ENCODE measurements around the gene RFNG. TPM values are rescaled to one million over a fixed set of nuclear protein-coding genes. Genes with fewer than 3 reads are reported as not detected.
A peak's percentile ranks its signal among the peaks of the same experiment; 100 is the strongest.

RFNG gene
- total and polyA plus RNA-seq, 5 donors from 2014 or later, result 3.2 to 35.1 (median 5.4) TPM

DNA sequence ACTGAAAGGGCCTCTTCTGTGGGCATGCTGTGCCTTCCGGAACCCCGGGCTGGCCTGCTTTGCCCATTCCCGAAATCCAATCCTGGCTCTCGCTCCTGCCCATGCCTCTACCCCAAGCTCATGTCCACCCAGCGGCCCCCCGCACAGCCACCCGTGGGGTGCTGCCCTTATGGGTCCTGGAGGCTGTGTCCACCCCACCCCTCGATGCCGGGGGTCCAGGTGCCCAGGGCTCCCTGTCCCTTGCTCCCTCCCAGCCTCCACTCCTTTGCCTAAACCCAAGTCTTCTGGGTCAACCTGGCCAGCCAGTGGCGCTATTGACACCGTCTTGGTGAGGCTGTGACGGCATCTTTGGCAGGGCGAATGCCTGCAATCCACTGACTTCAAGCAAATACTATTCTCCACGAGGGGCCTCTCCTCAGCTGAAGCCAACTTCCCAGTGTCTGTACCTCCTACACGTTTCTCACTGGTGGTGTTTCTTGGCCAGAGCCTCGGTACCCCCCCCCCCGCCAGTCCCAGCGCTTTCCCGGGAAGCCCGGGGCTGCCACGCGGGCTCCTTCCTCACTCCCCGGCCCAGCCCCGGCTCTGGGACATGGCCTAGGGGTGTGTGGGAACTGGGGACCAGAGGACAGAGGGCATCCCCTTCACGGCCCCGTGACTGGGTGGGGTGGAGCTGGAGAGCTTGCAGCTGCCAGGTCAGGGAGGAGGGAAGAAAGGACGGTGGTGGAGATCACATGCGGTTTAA, 26.2 kb upstream of the RFNG start:
- Histone ChIP-seq H3K27ac (ENCODE audit: insufficient read depth, low read length, poor library complexity, severe bottlenecking) (no peak overlapping the region), H3K36me3 (ENCODE audit: control insufficient read depth, insufficient read depth, low read length) (peaks cover 15% of the 10 kb centered on the region), H3K9me3 (ENCODE audit: control insufficient read depth in 2 of 2, low read length in 2 of 2) (no peaks in the 10 kb centered on the region), H3K4me1 (ENCODE audit: control insufficient read depth, insufficient read depth, low read length, poor library complexity, severe bottlenecking) (no peaks in the 10 kb centered on the region), H3K27me3 (ENCODE audit: control insufficient read depth, insufficient read depth, low read length) (no peaks in the 10 kb centered on the region), H3K4me3 (ENCODE audit: low read depth, low read length) (no peak overlapping the region)
- H3K36me3 Mint-ChIP-seq, result no peaks in the 10 kb centered on the region
- H3K9me3 Mint-ChIP-seq, result no peaks in the 10 kb centered on the region
- no peak overlapping the region for H3K27ac Mint-ChIP-seq
- peaks cover 13% of the 10 kb centered on the region for H3K27me3 Mint-ChIP-seq
- H3K4me1 Mint-ChIP-seq, result no peaks in the 10 kb centered on the region
- DNase-seq, result no peak
- ATAC-seq (ENCODE audit: low read depth in 2 of 2), result no peak
- H3K4me3 Mint-ChIP-seq, result no peak overlapping the region

DNA sequence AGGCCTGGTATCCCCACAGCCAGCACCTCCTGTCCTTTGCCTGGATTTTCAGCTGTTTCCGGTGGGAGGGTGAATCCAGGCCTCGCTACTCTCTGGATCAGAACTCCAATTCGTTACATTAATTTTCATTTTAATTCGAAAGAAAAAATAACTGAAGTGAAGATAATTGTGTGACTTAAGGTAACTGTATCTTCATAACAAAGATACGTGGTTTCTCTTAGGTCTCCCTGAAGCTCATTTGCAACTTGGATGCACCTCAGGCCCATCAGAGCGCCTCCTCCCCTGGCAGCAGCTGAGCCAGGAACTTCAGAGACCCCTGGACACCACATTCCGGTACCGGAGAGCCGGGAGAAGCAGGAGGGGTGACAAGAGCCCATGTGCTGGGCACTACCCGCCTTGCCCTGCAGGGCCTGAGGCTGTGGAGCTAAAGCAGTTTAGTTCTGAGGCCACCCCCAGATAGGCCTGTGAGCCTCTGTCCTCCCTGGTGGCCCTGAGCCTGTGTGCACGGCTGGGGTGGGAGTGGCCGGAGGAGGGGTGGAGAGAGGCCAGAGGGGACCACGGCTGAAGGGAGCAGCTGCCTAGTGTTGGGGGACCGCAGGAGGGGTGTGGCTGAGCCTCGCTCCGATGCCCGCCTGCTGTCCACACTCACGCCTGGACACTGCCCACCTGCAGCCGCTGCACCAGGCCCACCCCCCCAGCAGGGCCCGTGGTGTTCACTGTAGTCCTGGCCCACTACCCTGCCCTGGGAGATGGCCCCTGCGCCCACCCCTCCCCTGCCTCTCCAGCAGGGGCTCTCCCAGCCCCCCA, 25.4 kb upstream of the RFNG start:
- Mint-ChIP-seq H3K4me3 (no peak overlapping the region), H3K36me3 (no peaks in the 10 kb centered on the region), H3K27ac (no peak overlapping the region), H3K27me3 (peaks cover 19% of the 10 kb centered on the region), H3K9me3 (no peaks in the 10 kb centered on the region), H3K4me1 (no peaks in the 10 kb centered on the region)
- ATAC-seq (ENCODE audit: low read depth in 2 of 2) (no peak), DNase-seq (no peak)
- Histone ChIP-seq H3K36me3 (ENCODE audit: control insufficient read depth, insufficient read depth, low read length) (peaks cover 13% of the 10 kb centered on the region), H3K27ac (ENCODE audit: insufficient read depth, low read length, poor library complexity, severe bottlenecking) (no peak overlapping the region), H3K4me1 (ENCODE audit: control insufficient read depth, insufficient read depth, low read length, poor library complexity, severe bottlenecking) (no peaks in the 10 kb centered on the region), H3K9me3 (ENCODE audit: control insufficient read depth in 2 of 2, low read length in 2 of 2) (no peaks in the 10 kb centered on the region), H3K4me3 (ENCODE audit: low read depth, low read length) (no peak overlapping the region), H3K27me3 (ENCODE audit: control insufficient read depth, insufficient read depth, low read length) (no peaks in the 10 kb centered on the region)

DNA sequence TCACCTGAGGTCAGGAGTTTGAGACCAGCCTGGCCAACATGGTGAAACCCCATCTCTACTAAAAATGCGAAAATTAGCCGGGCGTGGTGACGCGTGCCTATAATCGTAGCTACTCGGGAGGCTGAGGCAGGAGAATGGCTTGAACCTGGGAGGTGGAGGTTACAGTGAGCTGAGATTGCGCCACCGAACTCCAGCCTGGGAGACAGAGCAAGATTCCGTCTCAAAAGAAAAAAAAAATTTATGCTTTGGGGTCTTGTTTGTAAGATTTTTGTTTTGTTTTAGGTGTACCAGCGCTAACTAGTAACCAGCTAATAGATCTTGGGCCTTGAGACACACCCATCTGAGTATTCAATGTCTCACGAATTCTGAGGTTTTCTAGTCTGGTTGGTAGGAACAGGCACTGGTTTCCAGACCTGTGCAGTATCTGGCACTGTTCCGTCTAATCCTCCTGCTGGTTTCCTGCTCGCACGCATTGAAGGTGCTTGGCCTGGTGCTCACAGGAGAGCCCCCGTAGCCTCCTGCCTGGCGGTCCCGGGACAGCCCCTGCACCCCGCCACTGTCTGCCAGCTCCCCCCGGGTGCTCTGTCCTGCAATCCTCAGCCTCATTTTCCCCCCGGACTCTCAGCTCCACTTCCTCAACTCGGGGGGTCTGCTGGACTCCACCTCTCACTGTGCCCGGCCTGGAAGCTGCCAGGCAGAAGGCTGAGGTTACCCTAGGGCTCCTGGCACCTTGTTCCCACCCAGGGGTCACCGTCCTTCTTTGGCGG, 24.6 kb upstream of the RFNG start:
- H3K27ac Mint-ChIP-seq, result peak overlapping the region in 1 of 3 donors; percentile 60
- Histone ChIP-seq H3K4me1 (ENCODE audit: control insufficient read depth, insufficient read depth, low read length, poor library complexity, severe bottlenecking) (no peaks in the 10 kb centered on the region), H3K4me3 (ENCODE audit: low read depth, low read length) (no peak overlapping the region), H3K36me3 (ENCODE audit: control insufficient read depth, insufficient read depth, low read length) (peaks cover 13% of the 10 kb centered on the region), H3K27me3 (ENCODE audit: control insufficient read depth, insufficient read depth, low read length) (no peaks in the 10 kb centered on the region), H3K9me3 (ENCODE audit: control insufficient read depth in 2 of 2, low read length in 2 of 2) (no peaks in the 10 kb centered on the region), H3K27ac (ENCODE audit: insufficient read depth, low read length, poor library complexity, severe bottlenecking) (no peak overlapping the region)
- no peaks in the 10 kb centered on the region for H3K4me1 Mint-ChIP-seq
- H3K27me3 Mint-ChIP-seq, result peaks cover 19% of the 10 kb centered on the region
- no peaks in the 10 kb centered on the region for H3K9me3 Mint-ChIP-seq
- ATAC-seq (ENCODE audit: low read depth in 2 of 2) (no peak), DNase-seq (no peak)
- H3K36me3 Mint-ChIP-seq, result no peaks in the 10 kb centered on the region
- H3K4me3 Mint-ChIP-seq, result no peak overlapping the region

DNA sequence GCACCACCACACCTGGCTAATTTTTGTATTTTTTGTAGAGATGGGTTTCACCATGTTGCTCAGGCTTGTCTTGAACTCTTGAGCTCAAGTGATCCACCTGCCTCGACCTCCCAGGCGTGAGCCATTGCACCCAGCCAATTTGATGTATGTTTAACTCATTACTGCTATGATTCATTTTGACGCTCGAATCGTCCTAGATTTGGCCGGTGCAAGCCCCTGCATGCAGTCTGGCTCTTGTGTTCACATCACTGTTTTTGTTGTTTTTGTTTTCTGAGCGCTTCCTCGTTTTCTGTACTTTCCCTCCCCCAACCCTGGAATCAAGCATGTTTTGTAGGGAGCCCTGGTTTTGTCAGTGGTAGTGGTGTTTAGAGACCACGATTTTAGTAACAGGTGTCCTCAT, 21.8 kb upstream of the RFNG start:
- no peak overlapping the region for H3K4me3 ChIP-seq (ENCODE audit: low read depth, low read length)
- no peaks in the 10 kb centered on the region for H3K9me3 ChIP-seq (ENCODE audit: control insufficient read depth in 2 of 2, low read length in 2 of 2)
- H3K4me1 Mint-ChIP-seq, result no peaks in the 10 kb centered on the region
- no peak overlapping the region for H3K4me3 Mint-ChIP-seq
- H3K27ac Mint-ChIP-seq, result no peak overlapping the region
- no peaks in the 10 kb centered on the region for H3K36me3 Mint-ChIP-seq
- H3K36me3 ChIP-seq (ENCODE audit: control insufficient read depth, insufficient read depth, low read length), result no peaks in the 10 kb centered on the region
- no peaks in the 10 kb centered on the region for H3K9me3 Mint-ChIP-seq
- no peak overlapping the region for H3K27ac ChIP-seq (ENCODE audit: insufficient read depth, low read length, poor library complexity, severe bottlenecking)
- no peaks in the 10 kb centered on the region for H3K27me3 ChIP-seq (ENCODE audit: control insufficient read depth, insufficient read depth, low read length)
- DNase-seq (no peak), ATAC-seq (ENCODE audit: low read depth in 2 of 2) (no peak)
- no peaks in the 10 kb centered on the region for H3K4me1 ChIP-seq (ENCODE audit: control insufficient read depth, insufficient read depth, low read length, poor library complexity, severe bottlenecking)
- peaks cover 19% of the 10 kb centered on the region for H3K27me3 Mint-ChIP-seq

DNA sequence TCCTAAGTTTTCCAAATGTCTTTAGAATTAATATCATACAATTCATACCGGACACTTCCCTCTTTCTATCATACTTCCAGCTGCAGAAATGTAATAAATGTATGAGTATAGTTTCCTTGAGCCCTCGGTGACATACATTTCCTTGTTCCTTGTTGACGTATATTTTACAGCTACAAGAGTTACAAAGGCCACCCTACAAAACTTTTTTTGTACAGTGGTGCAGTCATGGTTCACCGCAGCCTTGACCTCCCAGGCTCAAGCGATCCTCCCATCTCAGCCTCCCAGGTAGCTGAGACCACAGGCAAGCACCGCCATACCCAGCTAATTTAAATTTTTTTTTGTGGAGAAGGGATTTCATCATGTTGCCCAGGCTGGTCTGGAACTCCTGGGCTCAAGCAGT, 21.2 kb upstream of the RFNG start:
- ATAC-seq (ENCODE audit: low read depth in 2 of 2) (no peak), DNase-seq (no peak)
- Mint-ChIP-seq H3K9me3 (no peaks in the 10 kb centered on the region), H3K4me1 (no peaks in the 10 kb centered on the region), H3K4me3 (no peak overlapping the region), H3K27me3 (peaks cover 19% of the 10 kb centered on the region), H3K36me3 (no peaks in the 10 kb centered on the region), H3K27ac (no peak overlapping the region)
- H3K9me3 ChIP-seq (ENCODE audit: control insufficient read depth in 2 of 2, low read length in 2 of 2), result no peaks in the 10 kb centered on the region
- no peaks in the 10 kb centered on the region for H3K36me3 ChIP-seq (ENCODE audit: control insufficient read depth, insufficient read depth, low read length)
- H3K4me3 ChIP-seq (ENCODE audit: low read depth, low read length), result no peak overlapping the region
- H3K4me1 ChIP-seq (ENCODE audit: control insufficient read depth, insufficient read depth, low read length, poor library complexity, severe bottlenecking), result no peaks in the 10 kb centered on the region
- H3K27me3 ChIP-seq (ENCODE audit: control insufficient read depth, insufficient read depth, low read length), result no peaks in the 10 kb centered on the region
- no peak overlapping the region for H3K27ac ChIP-seq (ENCODE audit: insufficient read depth, low read length, poor library complexity, severe bottlenecking)

DNA sequence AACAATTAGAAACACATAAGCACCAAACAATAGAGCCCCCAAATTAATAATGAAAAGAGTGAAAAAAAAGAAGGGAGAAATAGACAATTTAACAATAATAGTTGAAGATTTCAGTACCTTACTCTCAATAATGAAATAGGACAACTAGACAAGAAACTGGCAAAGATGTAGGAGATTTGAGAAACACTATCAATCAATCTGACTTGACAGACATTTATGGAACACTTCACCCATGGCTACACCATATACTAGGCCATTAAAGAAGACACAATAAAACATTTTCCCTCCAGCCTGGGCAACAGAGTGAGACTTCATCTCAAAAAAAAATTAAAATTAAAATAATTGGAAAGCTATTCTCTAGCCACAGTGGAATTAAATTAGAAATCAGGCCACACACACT, 19.0 kb upstream of the RFNG start:
- Histone ChIP-seq H3K4me1 (ENCODE audit: control insufficient read depth, insufficient read depth, low read length, poor library complexity, severe bottlenecking) (peaks cover 7% of the 10 kb centered on the region), H3K36me3 (ENCODE audit: control insufficient read depth, insufficient read depth, low read length) (no peaks in the 10 kb centered on the region), H3K27ac (ENCODE audit: insufficient read depth, low read length, poor library complexity, severe bottlenecking) (no peak overlapping the region), H3K27me3 (ENCODE audit: control insufficient read depth, insufficient read depth, low read length) (no peaks in the 10 kb centered on the region), H3K4me3 (ENCODE audit: low read depth, low read length) (no peak overlapping the region), H3K9me3 (ENCODE audit: control insufficient read depth in 2 of 2, low read length in 2 of 2) (no peaks in the 10 kb centered on the region)
- Mint-ChIP-seq H3K36me3 (no peaks in the 10 kb centered on the region), H3K4me1 (peaks cover 0 to 10% (median 3%) of the 10 kb centered on the region in 4 donors), H3K9me3 (no peaks in the 10 kb centered on the region), H3K4me3 (no peak overlapping the region), H3K27me3 (peaks cover 19% of the 10 kb centered on the region), H3K27ac (peak overlapping the region in 2 of 3 donors; percentile 2 to 89)
- ATAC-seq (ENCODE audit: low read depth in 2 of 2), result no peak
- DNase-seq, result no peak

DNA sequence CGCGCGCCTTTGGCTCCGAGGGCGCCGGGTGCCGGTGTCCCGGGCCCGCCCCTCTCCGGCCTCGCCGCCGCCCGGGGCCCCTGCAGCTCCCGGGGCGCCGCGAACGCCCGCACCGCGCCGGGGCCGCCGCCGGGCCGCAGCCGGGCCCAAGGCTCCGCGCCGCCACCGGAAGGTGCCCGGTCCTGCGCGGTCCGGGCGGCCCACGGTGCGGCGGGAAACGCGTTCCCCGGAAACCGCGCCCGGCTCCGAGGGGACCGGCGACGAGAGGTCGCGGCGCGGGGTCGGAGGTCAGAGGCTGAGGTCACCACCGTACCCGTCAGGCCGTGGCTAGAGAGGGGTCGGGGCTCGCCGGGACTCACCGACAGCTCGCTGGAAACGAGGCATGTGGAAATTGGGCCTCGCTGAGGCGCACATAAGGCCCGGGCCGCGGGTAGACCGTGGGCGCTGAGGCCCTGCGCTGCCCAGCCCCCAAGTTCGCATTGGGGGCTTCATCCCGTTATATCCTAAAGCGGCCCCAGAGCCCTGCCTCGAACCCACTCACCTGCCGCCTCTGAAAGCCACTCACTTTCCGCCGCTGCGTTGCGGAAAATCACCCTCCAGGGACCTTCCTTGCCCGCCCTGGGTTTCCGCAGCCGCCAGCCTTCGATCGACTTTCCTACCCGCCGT, 14.2 kb upstream of the RFNG start, which contains the start of gene DUS1L:
TSS of gene DUS1L (minus strand) at position 167 of the 666 bp plus-strand sequence. CDS start 745 bp downstream, outside the sequence.
- peaks cover 6% of the 10 kb centered on the region for H3K36me3 ChIP-seq (ENCODE audit: control insufficient read depth, insufficient read depth, low read length)
- no peaks in the 10 kb centered on the region for H3K36me3 Mint-ChIP-seq
- peak within 1 kb of the TSS; percentile 44 for H3K4me3 ChIP-seq (ENCODE audit: low read depth, low read length)
- peak within 1 kb of the TSS; percentile 89 to 93 (median 89) for H3K27ac Mint-ChIP-seq
- DNase-seq (peak; percentile 54 to 83 (median 66)), ATAC-seq (ENCODE audit: low read depth in 2 of 2) (peak; percentile 82 to 84)
- H3K9me3 ChIP-seq (ENCODE audit: control insufficient read depth in 2 of 2, low read length in 2 of 2), result no peaks in the 10 kb centered on the region
- H3K27ac ChIP-seq (ENCODE audit: insufficient read depth, low read length, poor library complexity, severe bottlenecking), result peak within 1 kb of the TSS; percentile 70
- H3K4me1 ChIP-seq (ENCODE audit: control insufficient read depth, insufficient read depth, low read length, poor library complexity, severe bottlenecking), result peaks cover 25% of the 10 kb centered on the region
- no peaks in the 10 kb centered on the region for H3K27me3 ChIP-seq (ENCODE audit: control insufficient read depth, insufficient read depth, low read length)
- H3K9me3 Mint-ChIP-seq, result peaks cover 0 to 2% (median 0%) of the 10 kb centered on the region in 7 donors
- peaks cover 0 to 19% (median 3%) of the 10 kb centered on the region in 4 donors for H3K4me1 Mint-ChIP-seq
- no peaks in the 10 kb centered on the region for H3K27me3 Mint-ChIP-seq
- peak within 1 kb of the TSS; percentile 83 to 90 (median 89) for H3K4me3 Mint-ChIP-seq
